NCI-H524 treated with DMSO at 0.1 percent for 48 hours (cell line): ENCODE data around the gene DNAJC18.
"Not testable (repeated sequence)": the region's sequence is repeated elsewhere in the genome, so short reads cannot be mapped to it uniquely, and the experiment has no call there.

Experiments
- DNase-seq: peaks from one replicate; lab custom pipeline; 2025; lab: John Stamatoyannopoulos, UW

DNAJC18 gene

DNA sequence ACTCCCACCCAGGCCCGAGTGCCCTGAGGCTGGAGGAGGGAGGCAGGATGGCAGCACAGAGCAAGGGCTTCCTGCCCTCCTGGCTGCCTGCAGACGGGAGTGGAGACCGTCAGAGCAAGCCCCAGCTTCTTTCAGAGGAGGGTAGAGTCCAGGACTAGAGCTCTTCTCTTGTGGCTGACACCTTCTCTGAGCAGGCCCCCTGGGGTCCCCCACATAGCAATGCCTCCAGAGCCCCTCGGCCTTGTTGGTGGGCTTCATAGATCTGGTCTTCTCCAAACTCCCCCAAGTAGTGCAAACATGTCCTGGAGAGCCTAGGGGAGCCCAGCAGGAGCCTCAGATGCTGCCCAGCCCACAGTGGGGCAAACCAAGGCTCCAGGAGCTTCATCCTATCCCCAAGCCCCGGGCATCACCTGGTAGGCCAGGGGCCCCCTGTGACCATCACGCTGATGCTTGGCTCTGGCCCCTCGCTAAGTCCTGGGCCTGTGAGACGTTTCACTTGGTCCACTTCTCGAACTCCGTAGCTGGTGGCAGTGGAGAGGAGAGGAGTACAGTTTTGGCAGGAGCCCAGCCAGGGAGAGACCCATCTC, 51.6 kb downstream of the DNAJC18 start:
- no peak for DNase-seq

DNA sequence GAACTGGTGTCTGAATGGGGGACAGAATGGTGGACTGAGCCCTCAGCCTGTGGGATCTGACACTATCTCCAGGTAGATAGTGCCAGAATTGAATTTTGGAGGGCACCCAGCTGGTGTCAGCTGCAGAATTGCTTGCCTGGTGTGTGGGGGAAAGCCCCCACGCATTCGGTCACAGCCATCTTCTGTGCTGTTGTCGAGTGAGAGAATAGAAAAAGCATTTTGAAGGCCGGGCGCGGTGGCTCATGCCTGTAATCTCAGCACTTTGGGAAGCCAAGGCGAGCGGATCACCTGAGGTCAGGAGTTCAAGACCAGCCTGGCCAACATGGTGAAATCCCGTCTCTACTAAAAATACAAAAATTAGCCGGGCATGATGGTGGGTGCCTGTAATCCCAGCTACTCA, 52.4 kb downstream of the DNAJC18 start:
- not testable (repeated sequence) for DNase-seq

DNA sequence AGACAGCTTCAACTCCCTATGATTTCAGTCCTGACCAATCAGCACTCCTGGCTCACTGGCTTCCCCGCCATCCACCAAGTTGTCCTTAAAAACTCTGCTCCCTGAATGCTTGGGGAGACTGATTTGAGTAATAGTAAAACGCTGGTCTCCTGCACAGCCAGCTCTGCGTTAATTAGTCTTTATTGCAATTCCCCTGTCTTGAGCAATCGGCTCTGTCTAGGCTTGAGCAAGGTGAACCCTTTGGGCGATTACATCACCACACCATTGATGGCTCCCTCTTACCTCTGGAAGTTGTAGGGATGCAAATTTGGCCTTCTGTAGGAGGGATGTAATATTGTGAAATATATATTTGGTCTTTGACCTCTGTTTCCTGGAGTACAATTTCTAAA, 53.3 kb downstream of the DNAJC18 start:
- no peak for DNase-seq

DNA sequence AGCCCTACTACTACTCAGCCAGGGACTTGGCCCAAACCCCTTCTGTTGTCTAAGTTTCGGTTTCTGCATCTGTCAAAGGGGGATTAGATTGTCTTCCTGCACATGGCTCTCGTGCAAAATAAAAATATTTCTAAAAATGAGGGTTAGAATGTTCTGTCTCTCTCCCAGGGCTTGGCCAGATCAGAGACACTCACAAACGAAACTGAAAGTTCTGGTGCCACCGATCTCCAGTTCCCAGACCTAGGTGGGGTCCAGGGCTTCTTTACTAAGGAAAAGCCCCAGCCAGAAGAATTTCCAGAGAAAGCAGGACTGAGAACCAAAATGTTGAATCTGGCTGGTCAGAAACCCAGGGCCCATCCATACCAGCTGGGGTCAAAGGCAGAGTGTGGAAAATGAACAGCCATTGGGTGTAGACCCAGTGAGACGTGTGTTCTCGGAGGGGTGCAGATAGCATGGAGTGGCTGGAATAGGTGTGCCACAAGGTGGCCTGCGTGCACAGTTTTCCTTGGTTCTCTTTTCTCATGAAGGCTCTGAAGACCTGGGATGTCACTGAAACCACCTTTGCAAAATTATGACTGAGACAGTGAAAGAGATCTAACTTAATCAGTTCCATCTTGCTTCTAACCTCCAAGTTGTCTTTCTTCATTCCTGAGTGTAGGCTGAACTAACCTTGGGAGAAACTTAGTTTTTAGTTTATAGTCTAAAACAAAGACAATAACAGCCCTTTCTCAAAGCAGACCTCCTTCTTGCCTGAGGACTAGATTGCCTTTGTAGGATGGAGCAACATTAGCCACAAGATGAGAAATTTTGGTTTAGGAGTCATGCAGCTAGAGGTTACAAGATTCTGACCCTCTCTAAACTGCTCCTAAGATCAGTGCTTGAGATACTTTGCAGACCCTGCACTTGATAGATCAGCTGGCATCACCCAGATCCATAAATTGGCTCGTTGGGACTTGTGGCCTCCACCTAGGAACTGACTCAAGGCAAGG, 54.0 kb downstream of the DNAJC18 start:
- no peak for DNase-seq

DNA sequence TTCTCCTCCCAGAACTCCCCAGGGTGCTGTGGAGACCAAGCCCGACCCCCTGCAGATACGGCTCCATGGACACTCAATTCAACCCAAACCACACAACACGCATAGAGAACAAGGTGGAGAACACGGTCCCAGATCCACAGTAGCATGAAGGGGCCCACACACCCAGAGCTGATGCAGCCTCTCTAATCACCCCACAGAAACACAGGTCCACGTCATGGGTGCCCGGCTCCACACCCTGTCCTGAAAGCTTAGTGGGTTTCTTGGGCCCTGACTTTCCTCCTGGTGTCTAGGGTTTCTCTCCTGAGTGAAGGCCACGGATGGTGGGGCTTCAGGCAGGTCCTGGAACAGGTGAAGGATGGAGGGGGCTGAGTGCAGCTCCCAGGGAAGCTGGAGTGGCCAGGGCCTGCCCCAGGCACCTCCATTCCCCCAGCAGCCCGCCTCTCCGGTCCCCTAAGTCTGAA, 54.7 kb downstream of the DNAJC18 start:
- DNase-seq: no peak

DNA sequence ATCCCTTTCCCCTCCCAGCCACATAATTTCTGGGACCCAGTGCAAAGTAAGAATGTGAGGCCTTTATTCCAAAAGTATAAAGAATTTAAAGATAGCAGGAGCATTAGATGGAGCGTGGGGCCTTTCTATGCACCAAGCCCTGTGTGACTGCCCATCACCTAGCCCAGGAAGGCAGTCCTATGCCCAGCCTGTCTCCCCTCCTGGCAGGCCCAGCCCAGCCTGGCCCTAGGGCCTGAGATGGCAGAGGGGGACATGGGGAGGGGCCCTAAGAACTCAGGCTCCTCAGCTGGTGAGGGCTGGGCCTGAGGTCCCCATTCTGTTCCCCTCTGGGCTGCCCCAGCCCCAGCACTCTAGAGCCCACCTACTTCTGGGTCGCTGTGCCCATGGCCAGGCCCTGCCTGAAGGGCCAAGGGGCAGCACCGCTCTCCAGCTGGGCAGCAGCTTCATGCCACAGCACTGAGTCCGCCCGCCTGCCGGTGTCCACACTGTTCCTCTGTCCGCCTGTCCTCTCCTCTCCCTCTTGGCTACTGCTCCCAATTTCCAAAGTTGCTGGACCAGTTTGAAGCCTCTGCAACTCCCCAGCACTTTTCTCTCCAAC, 55.2 kb downstream of the DNAJC18 start:
- no peak for DNase-seq

DNA sequence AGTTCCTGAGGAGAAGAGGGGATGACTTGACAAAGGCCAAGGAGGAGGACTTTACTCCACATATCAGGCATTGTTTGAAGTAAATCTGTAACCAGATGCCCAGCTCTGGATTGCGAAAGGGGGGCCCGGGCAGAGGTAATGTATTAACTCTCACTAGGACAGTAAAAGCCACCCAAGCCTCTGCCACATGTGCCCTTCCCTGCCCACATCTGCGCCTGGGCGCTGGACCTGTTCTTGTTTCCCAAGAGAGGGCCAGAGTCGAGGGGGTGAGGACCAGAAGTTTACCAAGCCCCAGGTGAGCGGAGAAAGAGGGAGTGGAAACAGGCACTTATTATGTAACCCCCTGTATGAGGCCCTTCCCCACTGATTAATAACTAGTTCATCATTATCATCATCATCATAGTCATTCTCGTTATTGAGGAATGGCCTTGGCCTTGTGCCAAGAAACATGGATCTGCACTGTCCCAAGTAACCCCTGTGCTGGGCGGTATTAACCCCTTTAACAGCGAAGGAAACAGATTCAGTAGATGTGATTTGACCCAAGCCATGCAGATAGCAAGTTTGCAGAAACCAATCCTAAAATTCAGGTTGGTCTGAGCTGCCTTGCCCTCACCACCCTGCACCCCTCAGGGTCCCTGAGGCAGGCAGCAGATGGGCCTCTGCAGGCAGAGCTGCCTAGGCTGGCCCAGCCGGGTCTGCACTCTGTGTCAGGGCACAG, 55.9 kb downstream of the DNAJC18 start, which contains the start of gene SLC23A1:
Gene SLC23A1 (minus strand): TSS at position 23 of the 718 bp plus-strand sequence. CDS start 44 bp downstream, outside the sequence.
- no peak for DNase-seq

DNA sequence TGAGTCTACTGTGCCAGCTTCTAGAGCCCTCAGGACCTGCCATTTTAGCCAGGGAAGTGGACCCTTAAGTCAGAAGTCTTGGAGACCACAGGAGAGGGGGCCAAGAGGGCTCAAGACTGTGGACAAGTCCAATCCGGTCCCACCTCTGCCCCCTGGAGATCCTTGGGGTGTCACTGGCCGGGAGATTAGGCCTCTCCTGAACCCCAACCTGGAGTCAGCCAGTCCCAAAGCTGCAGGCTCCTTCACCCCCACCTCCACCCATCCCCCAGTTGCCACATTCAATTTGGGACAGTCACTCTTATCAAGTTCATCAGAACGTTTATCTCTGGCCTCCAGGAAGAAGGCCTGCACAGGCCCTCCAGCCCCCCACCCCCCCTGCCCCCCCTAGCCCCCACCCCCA, 56.5 kb downstream of the DNAJC18 start:
- DNase-seq: no peak

DNA sequence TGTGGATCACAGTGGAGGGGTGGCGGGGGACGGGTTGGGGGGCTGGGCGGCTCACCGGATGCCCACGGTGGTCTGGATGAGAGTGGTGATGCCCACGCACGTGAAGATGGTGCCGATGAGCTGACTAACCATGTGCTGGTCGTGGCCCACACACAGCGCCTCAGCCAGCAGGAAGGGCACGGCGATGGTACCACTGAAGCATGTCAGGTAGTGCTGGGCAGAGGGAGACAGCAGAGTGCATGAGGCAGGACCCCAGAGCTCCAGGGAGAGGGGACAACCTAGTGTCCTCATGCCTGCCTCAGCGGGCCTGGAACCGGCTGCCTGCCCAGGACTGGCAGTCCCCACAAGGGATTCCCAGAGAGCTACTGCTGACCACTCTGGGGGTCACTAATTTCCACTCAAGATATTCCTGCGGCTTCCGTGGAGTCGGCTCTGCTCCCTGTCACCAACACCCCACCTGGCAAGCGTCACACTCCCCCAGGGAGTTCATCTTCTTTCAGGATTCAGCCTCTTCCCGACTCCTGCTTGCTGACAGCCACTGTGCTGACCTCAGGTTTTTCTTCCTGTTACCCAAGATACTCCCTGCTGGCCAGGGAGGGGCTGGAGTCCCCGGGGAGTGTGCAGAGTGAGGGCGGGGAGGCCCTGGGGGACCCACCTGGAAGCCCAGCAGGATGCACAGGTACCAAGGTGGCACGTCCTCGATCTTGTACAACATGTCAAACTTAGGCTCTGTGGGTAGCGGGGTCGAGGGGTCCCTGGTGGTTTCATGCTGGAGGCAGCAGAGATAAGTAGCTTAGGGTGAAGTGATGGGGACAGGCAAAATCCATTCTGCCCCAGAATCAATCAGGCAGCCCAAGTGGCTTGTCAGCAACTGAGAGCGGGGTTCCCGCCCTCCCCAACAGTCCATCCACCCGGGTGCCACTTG, 57.2 kb downstream of the DNAJC18 start:
- DNase-seq: no peak

DNA sequence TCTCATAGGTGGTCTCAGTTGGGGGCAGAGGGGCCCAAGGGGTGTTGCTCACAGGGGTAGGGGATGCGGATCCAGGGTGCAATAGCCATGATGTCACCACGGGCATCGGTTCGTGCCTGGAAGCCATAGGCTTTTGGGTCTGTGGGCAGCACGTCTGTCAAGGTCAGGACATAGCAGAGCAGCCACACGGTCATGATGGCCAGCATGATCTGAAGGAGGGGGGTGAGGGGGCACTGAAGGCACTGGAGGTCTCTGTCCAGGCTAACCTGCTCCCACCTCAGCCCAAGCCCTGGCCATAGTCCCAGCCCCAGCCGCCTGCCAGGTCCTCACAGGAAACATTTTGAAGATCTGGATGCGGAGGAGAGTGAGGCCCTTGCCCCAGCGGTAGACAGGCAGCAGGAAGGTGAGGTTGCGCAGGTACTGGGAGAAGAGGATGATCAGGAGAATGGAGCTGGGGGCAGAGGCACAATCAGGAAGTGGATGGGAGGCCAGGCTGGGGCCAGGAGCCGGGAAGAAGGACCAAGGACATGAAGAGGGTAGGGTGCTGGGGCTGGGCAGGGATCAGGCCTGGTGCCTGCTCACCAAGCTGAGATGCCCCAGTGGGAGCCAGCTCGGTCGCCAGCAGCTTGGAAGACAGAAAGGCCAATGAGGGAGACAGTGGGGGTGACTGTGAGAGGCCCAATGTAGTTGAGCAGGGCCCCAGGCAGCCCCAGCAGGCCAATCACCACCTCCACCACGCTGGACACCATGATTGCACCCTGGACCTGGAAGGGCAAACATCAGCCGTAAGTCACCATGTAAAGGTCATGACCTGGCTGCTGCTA, 59.5 kb downstream of the DNAJC18 start:
- DNase-seq: no peak

DNA sequence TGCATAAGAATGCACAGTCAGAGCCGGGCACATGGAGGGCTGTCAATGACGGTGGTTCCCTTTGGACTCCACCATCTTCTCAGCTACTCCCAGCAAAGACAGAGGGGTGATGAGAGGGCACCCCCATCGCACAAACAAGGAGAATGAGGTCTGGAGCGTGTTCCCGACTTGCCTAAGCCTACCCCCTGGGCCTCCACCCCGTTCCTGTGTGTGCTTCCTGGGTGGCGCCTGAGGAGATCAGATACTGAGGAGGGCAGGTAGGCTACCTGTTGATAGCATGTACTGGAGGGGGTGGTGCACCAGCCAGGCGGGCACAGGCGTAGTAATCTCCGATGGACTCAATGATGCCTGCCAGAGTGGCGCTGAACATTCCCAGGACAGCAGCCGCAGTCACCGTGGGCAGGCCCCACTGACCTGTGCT, 60.4 kb downstream of the DNAJC18 start:
- no peak for DNase-seq

DNA sequence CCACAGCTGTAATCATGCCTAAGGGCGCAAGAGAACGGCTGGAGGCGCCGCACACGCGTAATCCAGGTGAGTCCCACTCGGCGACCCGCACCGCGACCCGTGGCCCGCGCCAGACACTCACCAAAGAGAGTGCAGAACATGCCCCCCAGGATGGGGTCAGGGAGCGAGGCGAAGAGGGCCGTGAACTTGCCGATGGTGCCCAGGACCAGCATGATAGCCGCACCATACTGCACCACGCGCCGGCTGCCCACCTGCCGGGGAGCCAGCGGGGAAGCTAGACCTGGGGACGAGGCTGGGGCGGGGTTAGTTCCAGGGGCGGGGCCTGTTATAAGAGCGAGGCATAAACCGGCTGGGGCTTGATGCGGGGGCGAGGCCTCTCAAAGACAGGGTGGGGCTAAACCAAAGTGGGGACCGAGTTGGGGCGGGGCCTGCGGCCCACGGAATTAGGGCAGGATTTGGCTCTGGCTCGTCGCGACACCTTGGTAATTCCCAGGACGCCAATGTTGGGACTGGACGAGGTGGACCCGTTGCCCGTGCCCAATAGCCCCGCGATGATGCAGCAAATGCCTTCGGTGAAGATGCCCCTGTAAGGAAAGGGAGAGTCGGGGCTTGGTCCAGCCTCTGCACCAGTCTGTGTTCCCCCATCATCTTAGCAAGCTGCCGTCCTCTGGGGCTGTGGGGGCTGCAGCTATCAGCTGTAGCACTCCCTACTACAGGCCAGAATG, 61.1 kb downstream of the DNAJC18 start:
- DNase-seq: no peak

DNA sequence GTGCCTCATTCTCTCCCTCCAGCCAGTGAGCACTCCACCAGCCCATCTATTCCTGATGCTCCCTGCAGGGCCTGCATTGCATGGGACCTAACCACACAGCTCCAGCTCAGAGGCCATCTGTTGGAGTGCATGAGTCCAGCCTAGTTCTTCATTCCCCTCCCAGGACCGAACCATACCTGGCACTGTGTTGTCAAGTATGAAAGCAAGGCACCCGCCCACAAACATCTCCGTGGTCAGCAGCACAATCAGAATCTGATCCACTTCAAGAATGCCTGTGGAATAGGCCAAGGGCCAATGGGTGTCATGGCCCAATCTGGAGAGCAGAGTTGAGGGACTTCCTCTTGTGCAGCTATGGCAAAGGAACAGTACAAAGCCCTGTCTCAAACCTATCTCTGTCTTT, 62.1 kb downstream of the DNAJC18 start:
- no peak for DNase-seq

DNA sequence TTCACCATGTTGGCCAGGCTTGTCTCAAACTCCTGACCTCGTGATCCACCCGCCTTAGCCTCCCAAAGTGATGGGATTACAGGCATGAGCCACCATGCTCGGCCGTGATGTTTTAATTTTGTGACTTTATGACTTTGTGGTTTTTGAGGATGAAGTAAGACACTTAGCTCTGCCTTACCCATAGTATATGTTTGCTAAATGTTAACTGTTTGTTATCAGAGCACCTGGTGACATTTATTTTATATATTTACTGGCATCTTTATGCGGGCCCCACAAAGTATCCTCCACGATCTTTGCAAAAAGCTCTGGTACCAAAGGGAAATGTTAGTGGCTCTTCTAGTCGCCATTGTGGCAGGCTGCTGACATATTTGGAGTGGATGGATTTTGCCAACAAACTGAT, 63.0 kb downstream of the DNAJC18 start:
- DNase-seq: no peak

DNA sequence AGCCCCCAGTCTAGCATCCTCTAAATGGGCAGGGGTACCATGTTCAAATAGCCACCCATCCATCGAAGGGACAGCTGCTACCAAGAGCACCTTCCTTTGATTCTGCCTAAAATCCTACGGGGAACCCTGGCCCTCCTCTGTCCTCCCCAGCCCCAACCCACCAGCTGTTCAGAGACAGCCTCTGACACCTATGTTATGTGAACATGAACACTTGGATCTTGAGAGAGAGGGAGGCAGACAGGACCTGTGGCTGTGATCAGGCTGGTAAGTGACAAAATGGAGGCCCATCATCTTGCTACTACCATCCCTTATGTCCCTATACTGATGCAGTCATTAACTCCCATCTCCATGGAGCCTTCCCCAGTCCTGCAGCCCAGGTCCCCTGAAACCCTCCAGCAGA, 64.4 kb downstream of the DNAJC18 start:
- no peak for DNase-seq

DNA sequence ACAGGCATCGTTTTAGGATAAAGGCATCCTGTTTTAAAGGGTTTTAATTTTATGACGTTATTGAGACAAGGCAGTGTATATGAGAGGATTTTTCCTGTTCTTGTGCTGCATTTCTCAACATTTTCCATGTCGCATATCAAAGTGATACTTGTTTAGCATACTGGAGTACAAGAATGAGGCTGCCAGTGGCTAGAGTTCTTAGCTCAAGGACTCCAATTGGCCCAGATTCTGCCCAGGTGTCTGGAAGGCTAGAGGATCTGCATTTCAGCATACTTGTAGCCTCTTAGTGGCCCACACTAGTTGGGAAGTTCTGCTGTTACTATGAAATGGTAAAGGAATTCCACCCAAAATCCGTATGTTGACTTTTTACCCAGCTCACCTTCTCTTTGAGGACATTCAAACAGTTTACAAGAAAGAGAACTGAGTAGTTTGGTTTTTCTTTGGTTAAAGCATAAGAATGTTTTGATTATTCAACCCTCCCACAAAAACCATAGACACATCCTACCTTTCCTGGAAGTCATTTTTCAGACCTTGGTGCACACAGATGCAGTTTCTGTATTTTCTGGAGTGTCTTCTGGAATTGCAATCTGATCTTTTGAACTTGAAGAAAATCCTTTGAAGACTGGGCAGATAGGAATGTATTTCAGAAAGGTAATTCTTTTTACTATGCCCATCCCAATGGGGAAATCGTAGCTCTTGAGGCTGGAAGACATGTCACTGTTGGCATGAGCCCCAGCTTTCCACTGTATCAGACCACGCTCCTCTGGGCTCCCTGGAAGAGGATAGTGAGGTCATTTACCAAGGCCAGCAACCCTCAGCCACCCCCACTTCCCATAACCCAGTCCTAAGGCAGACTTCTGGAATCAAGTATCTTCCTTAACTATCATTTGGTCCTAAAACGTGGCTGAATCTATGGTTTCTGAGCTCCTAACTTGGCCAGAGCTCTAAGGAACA, 67.6 kb downstream of the DNAJC18 start:
- DNase-seq: no peak

DNA sequence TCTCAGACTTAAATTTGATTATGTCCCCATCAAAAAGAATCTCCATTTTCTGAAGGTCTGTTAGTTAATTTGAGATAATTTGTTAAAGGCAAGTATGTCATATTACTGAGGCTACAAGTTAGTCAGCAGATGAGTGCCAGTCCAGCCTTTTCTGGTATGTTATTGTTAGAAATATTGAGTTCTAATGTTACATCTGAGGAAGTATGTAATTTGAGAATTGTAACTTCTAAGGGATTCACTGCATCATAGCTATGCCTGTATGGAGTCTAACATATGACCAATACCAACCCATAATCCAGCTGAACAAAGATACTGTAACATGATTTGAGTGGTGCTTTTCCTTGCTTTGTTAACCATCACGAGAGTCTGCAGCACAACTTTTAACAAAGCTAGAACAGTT, 70.1 kb downstream of the DNAJC18 start:
- no peak for DNase-seq

DNA sequence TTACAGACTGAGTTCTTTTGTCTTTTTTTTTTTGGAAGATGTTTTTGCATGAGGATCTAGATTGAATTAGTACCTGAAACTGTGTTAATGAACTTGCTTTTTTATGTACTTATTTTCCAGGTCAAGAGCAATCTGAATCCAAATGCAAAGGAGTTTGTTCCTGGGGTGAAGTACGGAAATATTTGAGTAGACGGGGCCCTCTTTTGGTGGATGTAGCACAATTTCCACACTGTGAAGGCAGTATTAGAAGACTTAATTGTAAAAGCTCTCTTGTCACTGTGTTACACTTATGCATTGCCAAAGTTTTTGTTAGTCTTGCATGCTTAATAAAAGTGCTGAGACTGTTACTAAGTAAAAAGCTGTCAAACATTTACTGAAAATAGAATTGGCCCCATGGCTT, 70.7 kb downstream of the DNAJC18 start:
- no peak for DNase-seq
